ENCODE measurements around the gene NXPE1. TPM values are rescaled to one million over a fixed set of nuclear protein-coding genes. Genes with fewer than 3 reads are reported as not detected.

Gene NXPE1
- total RNA-seq, 1 experiment from 2014 or later: not detected

DNA sequence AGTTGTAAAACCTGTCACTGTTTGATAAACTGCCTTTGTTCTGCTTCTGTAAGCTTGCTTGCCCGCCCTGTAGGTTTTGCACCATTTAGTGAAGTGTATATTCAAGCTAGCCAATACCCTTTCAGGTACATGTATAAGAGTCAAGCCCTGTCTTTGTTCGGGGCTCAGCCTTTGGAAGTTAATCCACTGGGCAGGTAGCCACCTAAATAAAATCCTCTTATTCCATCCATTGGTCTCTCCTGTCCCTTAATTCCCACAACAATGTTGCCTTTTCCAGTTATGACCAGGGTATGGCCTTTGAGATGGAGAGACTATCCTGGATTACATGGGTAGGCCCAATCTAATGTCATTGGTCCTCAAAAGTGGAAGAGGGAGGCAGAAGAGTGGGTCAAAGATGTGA lies 34.0 kb downstream of the NXPE1 start:
- Histone ChIP-seq H3K4me2 (ENCODE audit: low read length) (no peak overlapping the region), H2AFZ (ENCODE audit: low read length) (no peak overlapping the region), H3K9me2 (replicated peaks; ENCODE audit: low read length) (no peaks in the 10 kb centered on the region), H3K9ac (ENCODE audit: low read length) (no peak overlapping the region), H3K4me1 (ENCODE audit: insufficient read depth, low read length) (no peaks in the 10 kb centered on the region), H3K79me2 (ENCODE audit: low read length) (no peaks in the 10 kb centered on the region), H4K20me1 (ENCODE audit: low read length) (no peaks in the 10 kb centered on the region), H3K36me3 (ENCODE audit: low read depth, low read length) (no peaks in the 10 kb centered on the region), H3F3A (ENCODE audit: low read length, unreplicated experiment) (no peaks in the 10 kb centered on the region), H3K9me3 (ENCODE audit: low read length) (0 out of 2 replicates have a peak, but pooled peaks cover 4% of the 10 kb centered on the region), H3K27ac (ENCODE audit: low read length) (no peak overlapping the region), H3K27me3 (ENCODE audit: low read length) (no peaks in the 10 kb centered on the region), H3K4me3 (ENCODE audit: low read length) (no peak overlapping the region)
- ChIA-PET POLR2A (ENCODE audit: unreplicated experiment) (no interaction called here), CTCF (no interaction called here)
- BruUV-seq (replicated peaks): no TSS peak
- intact Hi-C loops (cut with micrococcal nuclease): no loop called here
- DNase-seq: no peak
- no peak for ATAC-seq
- TF ChIP-seq EZH2phosphoT487 (IDR thresholded peaks at IDR 0.05; ENCODE audit: borderline replicate concordance, low read length) (no peak), EZH2 (IDR thresholded peaks at IDR 0.05; ENCODE audit: low read length, unreplicated experiment) (no peak)
- TF ChIP-seq, protein P1, sequence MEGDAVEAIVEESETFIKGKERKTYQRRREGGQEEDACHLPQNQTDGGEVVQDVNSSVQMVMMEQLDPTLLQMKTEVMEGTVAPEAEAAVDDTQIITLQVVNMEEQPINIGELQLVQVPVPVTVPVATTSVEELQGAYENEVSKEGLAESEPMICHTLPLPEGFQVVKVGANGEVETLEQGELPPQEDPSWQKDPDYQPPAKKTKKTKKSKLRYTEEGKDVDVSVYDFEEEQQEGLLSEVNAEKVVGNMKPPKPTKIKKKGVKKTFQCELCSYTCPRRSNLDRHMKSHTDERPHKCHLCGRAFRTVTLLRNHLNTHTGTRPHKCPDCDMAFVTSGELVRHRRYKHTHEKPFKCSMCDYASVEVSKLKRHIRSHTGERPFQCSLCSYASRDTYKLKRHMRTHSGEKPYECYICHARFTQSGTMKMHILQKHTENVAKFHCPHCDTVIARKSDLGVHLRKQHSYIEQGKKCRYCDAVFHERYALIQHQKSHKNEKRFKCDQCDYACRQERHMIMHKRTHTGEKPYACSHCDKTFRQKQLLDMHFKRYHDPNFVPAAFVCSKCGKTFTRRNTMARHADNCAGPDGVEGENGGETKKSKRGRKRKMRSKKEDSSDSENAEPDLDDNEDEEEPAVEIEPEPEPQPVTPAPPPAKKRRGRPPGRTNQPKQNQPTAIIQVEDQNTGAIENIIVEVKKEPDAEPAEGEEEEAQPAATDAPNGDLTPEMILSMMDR (conservative IDR thresholded peaks at IDR 0.05; ENCODE audit: low read depth, low read length): no peak

DNA sequence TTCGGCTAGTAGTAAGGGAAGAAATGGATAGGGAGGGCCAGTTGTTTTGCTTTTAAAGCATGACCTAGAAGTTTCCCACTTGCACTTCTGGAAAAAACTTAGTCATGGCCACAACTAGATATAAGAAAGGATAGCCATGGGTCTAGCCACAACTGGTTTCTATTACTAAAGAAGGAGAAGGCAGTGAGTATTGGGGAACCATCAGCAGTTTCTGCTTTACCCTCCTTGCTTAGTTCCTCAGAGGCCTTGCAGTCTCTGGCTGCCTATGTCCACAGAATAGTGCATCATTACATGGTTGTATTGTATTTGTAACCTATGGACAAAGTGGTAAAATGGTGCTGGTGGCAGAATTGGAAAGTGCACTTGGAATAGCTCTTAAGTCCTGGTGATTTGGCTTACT lies 35.6 kb downstream of the NXPE1 start:
- H3K9me2 ChIP-seq (replicated peaks; ENCODE audit: low read length): no peaks in the 10 kb centered on the region
- H3K27me3 ChIP-seq (ENCODE audit: low read length): no peaks in the 10 kb centered on the region
- POLR2A ChIA-PET (ENCODE audit: unreplicated experiment): no interaction called here
- 0 out of 2 replicates have a peak, but pooled peaks cover 4% of the 10 kb centered on the region for H3K9me3 ChIP-seq (ENCODE audit: low read length)
- CTCF ChIA-PET: no interaction called here
- no peaks in the 10 kb centered on the region for H3F3A ChIP-seq (ENCODE audit: low read length, unreplicated experiment)
- H3K4me3 ChIP-seq (ENCODE audit: low read length): no peak overlapping the region
- H4K20me1 ChIP-seq (ENCODE audit: low read length): no peaks in the 10 kb centered on the region
- no peak overlapping the region for H3K27ac ChIP-seq (ENCODE audit: low read length)
- H3K4me1 ChIP-seq (ENCODE audit: insufficient read depth, low read length): no peaks in the 10 kb centered on the region
- no peaks in the 10 kb centered on the region for H3K36me3 ChIP-seq (ENCODE audit: low read depth, low read length)
- TF ChIP-seq EZH2phosphoT487 (IDR thresholded peaks at IDR 0.05; ENCODE audit: borderline replicate concordance, low read length) (no peak), EZH2 (IDR thresholded peaks at IDR 0.05; ENCODE audit: low read length, unreplicated experiment) (no peak)
- TF ChIP-seq, protein P1 (conservative IDR thresholded peaks at IDR 0.05; ENCODE audit: low read depth, low read length): no peak
- H3K4me2 ChIP-seq (ENCODE audit: low read length): no peak overlapping the region
- H2AFZ ChIP-seq (ENCODE audit: low read length): no peak overlapping the region
- ATAC-seq (no peak), DNase-seq (no peak)
- BruUV-seq (replicated peaks): no TSS peak
- no peaks in the 10 kb centered on the region for H3K79me2 ChIP-seq (ENCODE audit: low read length)
- intact Hi-C loops (cut with micrococcal nuclease): no loop called here
- H3K9ac ChIP-seq (ENCODE audit: low read length): no peak overlapping the region

DNA sequence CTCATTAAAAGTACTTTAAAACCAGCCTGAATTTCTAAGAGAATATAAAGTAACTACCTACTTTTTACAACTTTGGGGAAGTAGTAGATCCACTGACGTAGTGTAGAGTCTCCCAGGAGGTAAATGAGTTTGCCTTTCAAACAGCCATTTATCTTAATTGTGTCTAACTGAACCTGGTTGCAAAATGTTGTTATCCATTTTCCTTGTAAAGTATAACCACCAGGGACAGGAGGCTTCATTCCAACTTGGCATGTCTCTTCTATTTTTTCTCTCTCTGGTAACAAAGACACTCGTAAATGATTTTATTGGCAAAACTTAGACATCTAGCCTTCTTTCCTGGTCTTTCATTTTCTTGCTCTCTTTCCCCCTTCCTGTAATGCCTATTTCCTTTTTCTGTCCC lies 36.9 kb downstream of the NXPE1 start:
- ATAC-seq (no peak), DNase-seq (no peak)
- ChIA-PET CTCF (no interaction called here), POLR2A (ENCODE audit: unreplicated experiment) (no interaction called here)
- Histone ChIP-seq H3K79me2 (ENCODE audit: low read length) (no peaks in the 10 kb centered on the region), H3K27me3 (ENCODE audit: low read length) (0 out of 2 replicates have a peak, but pooled peaks cover 4% of the 10 kb centered on the region), H3K27ac (ENCODE audit: low read length) (no peak overlapping the region), H2AFZ (ENCODE audit: low read length) (no peak overlapping the region), H3K4me3 (ENCODE audit: low read length) (no peak overlapping the region), H3K4me1 (ENCODE audit: insufficient read depth, low read length) (no peaks in the 10 kb centered on the region), H4K20me1 (ENCODE audit: low read length) (no peaks in the 10 kb centered on the region), H3K36me3 (ENCODE audit: low read depth, low read length) (no peaks in the 10 kb centered on the region), H3K9ac (ENCODE audit: low read length) (no peak overlapping the region), H3K9me2 (replicated peaks; ENCODE audit: low read length) (no peaks in the 10 kb centered on the region), H3K4me2 (ENCODE audit: low read length) (no peak overlapping the region), H3F3A (ENCODE audit: low read length, unreplicated experiment) (no peaks in the 10 kb centered on the region), H3K9me3 (ENCODE audit: low read length) (0 out of 2 replicates have a peak, but pooled peaks cover 4% of the 10 kb centered on the region)
- TF ChIP-seq, protein P1 (conservative IDR thresholded peaks at IDR 0.05; ENCODE audit: low read depth, low read length): no peak
- no peak for TF ChIP-seq EZH2phosphoT487 (IDR thresholded peaks at IDR 0.05; ENCODE audit: borderline replicate concordance, low read length)
- intact Hi-C loops (cut with micrococcal nuclease): no loop called here
- BruUV-seq (replicated peaks): no TSS peak
